K562 (cell line): Measurements from ENCODE around the gene ZNF609. TPM values are rescaled to one million over a fixed set of nuclear protein-coding genes. Genes with fewer than 3 reads are reported as not detected.
A peak's percentile ranks its signal among the peaks of the same experiment; 100 is the strongest.

Source experiments
- ARID1B ChIP-seq: fragments of 450-650 bp; IDR thresholded peaks from 2 replicates; pipeline ENCODE4 v1.6.1; 2016; ENCODE audit warnings: antibody characterized with exemption, mild to moderate bottlenecking, inconsistent platforms
- CHD4 ChIP-seq: fragments of 200-600 bp; sonication (generic); IDR thresholded peaks from 3 replicates; pipeline ENCODE4 v1.6.1; 2012; ENCODE audit warnings: low read depth, mild to moderate bottlenecking, mixed read lengths, low read length, inconsistent platforms; ENCODE audit not compliant: insufficient read depth, insufficient replicate concordance, poor library complexity, severe bottlenecking
- HINFP ChIP-seq: fragments of 450-650 bp; conservative IDR thresholded peaks from 2 replicates; pipeline ENCODE4 v1.6.1; 2016; ENCODE audit warnings: missing genetic modification characterization, low read depth, mild to moderate bottlenecking, control low read depth, missing compliant biosample characterization
- MCM3 ChIP-seq: fragments of 450-650 bp; IDR thresholded peaks from 2 replicates; pipeline ENCODE4 v1.6.1; 2016
- PCBP2 ChIP-seq: fragments of 200-400 bp; formaldehyde crosslinking; IDR thresholded peaks from 2 replicates; pipeline ENCODE4 v1.6.1; 2018; ENCODE audit warnings: low read length, low read depth, mild to moderate bottlenecking, moderate library complexity; ENCODE audit not compliant: poor library complexity, severe bottlenecking
- SMAD4 ChIP-seq: fragments of 250-450 bp; sonication (Bioruptor Pico); conservative IDR thresholded peaks from 2 replicates; pipeline ENCODE4 v1.8.0; 2021; ENCODE audit warnings: inconsistent platforms, mild to moderate bottlenecking, moderate library complexity
- SREBF1 ChIP-seq: fragments of 150-350 bp; IDR thresholded peaks from 2 replicates; pipeline ENCODE4 v1.6.1; 2014; ENCODE audit warnings: antibody characterized with exemption, low read depth, low read length, borderline replicate concordance
- TCF15 ChIP-seq: fragments of 250-450 bp; sonication (Bioruptor Pico); IDR thresholded peaks from 2 replicates; pipeline ENCODE4 v1.8.0; 2022; ENCODE audit warnings: moderate library complexity, mild to moderate bottlenecking, inconsistent platforms
- TEAD2 ChIP-seq: fragments of 450-650 bp; IDR thresholded peaks from 2 replicates; pipeline ENCODE4 v1.6.1; 2016; ENCODE audit warnings: missing genetic modification characterization, control low read depth, missing compliant biosample characterization
- TRIM24 ChIP-seq, 2 experiments: fragments of 450-650 bp; IDR thresholded peaks; 2 replicates each; pipeline ENCODE4 v1.6.1; 2016
- ZNF589 ChIP-seq: fragments of 200-800 bp; sonication (Bioruptor generic); IDR thresholded peaks from 2 replicates; pipeline ENCODE4 v1.6.1; 2016; ENCODE audit warnings: low read depth, missing genetic modification characterization, missing compliant biosample characterization
- ZNF766 ChIP-seq: fragments of 200-800 bp; sonication (Bioruptor generic); conservative IDR thresholded peaks from 2 replicates; pipeline ENCODE4 v1.6.1; 2016; ENCODE audit warnings: missing genetic modification characterization, missing compliant biosample characterization
- polyA plus RNA-seq, 8 experiments: library from polyadenylated mRNA; depleted of rRNA in 4 of 8; stranded (reverse) in 5 of 8; unstranded in 3 of 8; fragments of >200 nt; fragmentation: Nextera tagmentation in 2 of 8; fragmentation: Illumina TruSeq in 1 of 8; extraction: Ambion mirVana in 2 of 8; extraction: Trizol in 1 of 8; gene quantifications; 2 replicates each; pipeline versions ENCODE4 v1.2.1 to v1.2.3, GENCODE V29; 2011 to 2014; ENCODE audit warnings: inconsistent platforms in 1 of 8, missing spikeins in 1 of 8
- total RNA-seq, 7 experiments: library from RNA; depleted of rRNA in 6 of 7; stranded (reverse); fragments of >200 nt in 6 of 7; fragmentation: Illumina TruSeq in 2 of 7; extraction: Trizol in 2 of 7; gene quantifications; 2 replicates each; pipeline versions ENCODE4 v1.2.1 to v1.2.3, GENCODE V29; 2011 to 2021; ENCODE audit warnings: low replicate concordance in 1 of 7
- TF ChIP-seq, protein P1 (sequence below): fragments of 200-600 bp; sonication (generic); IDR thresholded peaks from one replicate; pipeline ENCODE4 v1.6.1; 2012; ENCODE audit warnings: mild to moderate bottlenecking, low read depth, low read length, inconsistent platforms
- TF ChIP-seq, protein P2 (sequence below): fragments of 450-650 bp; formaldehyde crosslinking; IDR thresholded peaks from 2 replicates; pipeline ENCODE4 v1.4.0; 2022; ENCODE audit warnings: mild to moderate bottlenecking, moderate library complexity

Gene ZNF609
- total and polyA plus RNA-seq, 9 of the 15 experiments (the other 6 are each of a cell fraction or from before 2014, with no cell fraction given) = 3.0 to 38.7 (median 17.8) TPM

GRCh38 chr15:64460206-64460723 is at the start of gene ZNF609 (continued):
- TF ChIP-seq SREBF1 (no peak), TRIM24 (IDR thresholded peaks at IDR 0.05) (no peak; a peak in 1 of 4 replicates), PCBP2 (no peak), MCM3 (no peak), ZNF589 (CRISPR knock-in tag) (no peak), ZNF766 (CRISPR knock-in tag) (no peak), ARID1B (peak; percentile 55; the same call in 1 of the 2 replicates), SMAD4 (CRISPR knock-in tag) (peak; percentile 93), TEAD2 (tag) (peak; percentile 87), CHD4 (no peak), TCF15 (CRISPR knock-in tag) (peak; percentile 27; the same call in 1 of the 2 replicates), HINFP (tag) (no peak)
- TF ChIP-seq, protein P1, sequence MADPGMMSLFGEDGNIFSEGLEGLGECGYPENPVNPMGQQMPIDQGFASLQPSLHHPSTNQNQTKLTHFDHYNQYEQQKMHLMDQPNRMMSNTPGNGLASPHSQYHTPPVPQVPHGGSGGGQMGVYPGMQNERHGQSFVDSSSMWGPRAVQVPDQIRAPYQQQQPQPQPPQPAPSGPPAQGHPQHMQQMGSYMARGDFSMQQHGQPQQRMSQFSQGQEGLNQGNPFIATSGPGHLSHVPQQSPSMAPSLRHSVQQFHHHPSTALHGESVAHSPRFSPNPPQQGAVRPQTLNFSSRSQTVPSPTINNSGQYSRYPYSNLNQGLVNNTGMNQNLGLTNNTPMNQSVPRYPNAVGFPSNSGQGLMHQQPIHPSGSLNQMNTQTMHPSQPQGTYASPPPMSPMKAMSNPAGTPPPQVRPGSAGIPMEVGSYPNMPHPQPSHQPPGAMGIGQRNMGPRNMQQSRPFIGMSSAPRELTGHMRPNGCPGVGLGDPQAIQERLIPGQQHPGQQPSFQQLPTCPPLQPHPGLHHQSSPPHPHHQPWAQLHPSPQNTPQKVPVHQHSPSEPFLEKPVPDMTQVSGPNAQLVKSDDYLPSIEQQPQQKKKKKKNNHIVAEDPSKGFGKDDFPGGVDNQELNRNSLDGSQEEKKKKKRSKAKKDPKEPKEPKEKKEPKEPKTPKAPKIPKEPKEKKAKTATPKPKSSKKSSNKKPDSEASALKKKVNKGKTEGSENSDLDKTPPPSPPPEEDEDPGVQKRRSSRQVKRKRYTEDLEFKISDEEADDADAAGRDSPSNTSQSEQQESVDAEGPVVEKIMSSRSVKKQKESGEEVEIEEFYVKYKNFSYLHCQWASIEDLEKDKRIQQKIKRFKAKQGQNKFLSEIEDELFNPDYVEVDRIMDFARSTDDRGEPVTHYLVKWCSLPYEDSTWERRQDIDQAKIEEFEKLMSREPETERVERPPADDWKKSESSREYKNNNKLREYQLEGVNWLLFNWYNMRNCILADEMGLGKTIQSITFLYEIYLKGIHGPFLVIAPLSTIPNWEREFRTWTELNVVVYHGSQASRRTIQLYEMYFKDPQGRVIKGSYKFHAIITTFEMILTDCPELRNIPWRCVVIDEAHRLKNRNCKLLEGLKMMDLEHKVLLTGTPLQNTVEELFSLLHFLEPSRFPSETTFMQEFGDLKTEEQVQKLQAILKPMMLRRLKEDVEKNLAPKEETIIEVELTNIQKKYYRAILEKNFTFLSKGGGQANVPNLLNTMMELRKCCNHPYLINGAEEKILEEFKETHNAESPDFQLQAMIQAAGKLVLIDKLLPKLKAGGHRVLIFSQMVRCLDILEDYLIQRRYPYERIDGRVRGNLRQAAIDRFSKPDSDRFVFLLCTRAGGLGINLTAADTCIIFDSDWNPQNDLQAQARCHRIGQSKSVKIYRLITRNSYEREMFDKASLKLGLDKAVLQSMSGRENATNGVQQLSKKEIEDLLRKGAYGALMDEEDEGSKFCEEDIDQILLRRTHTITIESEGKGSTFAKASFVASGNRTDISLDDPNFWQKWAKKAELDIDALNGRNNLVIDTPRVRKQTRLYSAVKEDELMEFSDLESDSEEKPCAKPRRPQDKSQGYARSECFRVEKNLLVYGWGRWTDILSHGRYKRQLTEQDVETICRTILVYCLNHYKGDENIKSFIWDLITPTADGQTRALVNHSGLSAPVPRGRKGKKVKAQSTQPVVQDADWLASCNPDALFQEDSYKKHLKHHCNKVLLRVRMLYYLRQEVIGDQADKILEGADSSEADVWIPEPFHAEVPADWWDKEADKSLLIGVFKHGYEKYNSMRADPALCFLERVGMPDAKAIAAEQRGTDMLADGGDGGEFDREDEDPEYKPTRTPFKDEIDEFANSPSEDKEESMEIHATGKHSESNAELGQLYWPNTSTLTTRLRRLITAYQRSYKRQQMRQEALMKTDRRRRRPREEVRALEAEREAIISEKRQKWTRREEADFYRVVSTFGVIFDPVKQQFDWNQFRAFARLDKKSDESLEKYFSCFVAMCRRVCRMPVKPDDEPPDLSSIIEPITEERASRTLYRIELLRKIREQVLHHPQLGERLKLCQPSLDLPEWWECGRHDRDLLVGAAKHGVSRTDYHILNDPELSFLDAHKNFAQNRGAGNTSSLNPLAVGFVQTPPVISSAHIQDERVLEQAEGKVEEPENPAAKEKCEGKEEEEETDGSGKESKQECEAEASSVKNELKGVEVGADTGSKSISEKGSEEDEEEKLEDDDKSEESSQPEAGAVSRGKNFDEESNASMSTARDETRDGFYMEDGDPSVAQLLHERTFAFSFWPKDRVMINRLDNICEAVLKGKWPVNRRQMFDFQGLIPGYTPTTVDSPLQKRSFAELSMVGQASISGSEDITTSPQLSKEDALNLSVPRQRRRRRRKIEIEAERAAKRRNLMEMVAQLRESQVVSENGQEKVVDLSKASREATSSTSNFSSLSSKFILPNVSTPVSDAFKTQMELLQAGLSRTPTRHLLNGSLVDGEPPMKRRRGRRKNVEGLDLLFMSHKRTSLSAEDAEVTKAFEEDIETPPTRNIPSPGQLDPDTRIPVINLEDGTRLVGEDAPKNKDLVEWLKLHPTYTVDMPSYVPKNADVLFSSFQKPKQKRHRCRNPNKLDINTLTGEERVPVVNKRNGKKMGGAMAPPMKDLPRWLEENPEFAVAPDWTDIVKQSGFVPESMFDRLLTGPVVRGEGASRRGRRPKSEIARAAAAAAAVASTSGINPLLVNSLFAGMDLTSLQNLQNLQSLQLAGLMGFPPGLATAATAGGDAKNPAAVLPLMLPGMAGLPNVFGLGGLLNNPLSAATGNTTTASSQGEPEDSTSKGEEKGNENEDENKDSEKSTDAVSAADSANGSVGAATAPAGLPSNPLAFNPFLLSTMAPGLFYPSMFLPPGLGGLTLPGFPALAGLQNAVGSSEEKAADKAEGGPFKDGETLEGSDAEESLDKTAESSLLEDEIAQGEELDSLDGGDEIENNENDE = no peak
- TF ChIP-seq, protein P2, sequence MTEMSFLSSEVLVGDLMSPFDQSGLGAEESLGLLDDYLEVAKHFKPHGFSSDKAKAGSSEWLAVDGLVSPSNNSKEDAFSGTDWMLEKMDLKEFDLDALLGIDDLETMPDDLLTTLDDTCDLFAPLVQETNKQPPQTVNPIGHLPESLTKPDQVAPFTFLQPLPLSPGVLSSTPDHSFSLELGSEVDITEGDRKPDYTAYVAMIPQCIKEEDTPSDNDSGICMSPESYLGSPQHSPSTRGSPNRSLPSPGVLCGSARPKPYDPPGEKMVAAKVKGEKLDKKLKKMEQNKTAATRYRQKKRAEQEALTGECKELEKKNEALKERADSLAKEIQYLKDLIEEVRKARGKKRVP (CRISPR knock-in tag) = 0 out of 2 replicates have a peak, but pooled peaks have one; percentile 13
